Activated gamma-delta T cell treated with anti-CD3 and anti-CD28 coated beads, Interleukin-2, amount 50 U/mL, for 16 hours (primary cell): Measurements from ENCODE around the gene IGLL5.
A peak's percentile ranks its signal among the peaks of the same experiment; 100 is the strongest.

Experiments
- DNase-seq: peaks from one replicate; pipeline ENCODE4 v3.0.0-alpha.2; 2020; ENCODE audit warnings: low read depth

Gene IGLL5

DNA sequence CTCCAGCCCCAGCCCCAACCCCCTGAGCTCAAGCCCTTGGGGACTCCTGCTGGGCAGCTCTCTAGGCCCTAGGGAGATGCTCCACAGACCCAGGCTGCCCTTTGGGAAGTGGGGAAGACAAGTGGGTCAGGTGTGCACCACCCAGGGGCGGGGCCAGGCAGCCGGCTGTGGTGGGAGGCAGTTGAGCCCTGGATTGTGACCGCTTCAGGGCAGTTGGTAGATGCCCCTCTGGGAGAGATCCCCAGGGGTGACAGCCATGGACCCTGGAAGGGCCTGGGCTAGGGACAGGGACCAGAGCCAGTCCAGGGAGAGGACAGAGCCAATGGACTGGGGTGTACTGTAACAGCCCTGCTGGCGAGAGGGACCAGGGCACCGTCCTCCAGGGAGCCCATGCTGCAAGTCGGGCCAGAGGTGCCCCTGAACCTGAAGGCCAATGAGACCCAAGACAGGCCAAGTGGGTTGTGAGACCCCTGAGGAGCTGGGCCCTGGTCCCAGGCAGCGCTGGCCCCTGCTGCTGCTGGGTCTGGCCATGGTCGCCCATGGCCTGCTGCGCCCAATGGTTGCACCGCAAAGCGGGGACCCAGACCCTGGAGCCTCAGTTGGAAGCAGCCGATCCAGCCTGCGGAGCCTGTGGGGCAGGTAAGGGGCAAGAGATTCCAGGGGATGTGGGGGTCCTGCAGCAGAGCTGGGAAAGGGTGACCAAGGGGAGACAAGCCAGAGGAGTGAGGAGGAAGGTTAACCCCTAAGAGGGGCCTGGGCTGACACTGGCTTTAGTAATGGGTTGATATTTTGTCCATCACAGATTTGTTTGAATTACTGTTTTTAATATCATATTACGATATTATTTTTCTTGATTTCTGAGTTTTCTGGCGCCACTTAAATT is at the start of gene IGLL5:
TSS of gene IGLL5 (plus strand) at position 196 of the 883 bp plus-strand sequence. CDS start at position 434, 238 bp downstream.
- no peak for DNase-seq

DNA sequence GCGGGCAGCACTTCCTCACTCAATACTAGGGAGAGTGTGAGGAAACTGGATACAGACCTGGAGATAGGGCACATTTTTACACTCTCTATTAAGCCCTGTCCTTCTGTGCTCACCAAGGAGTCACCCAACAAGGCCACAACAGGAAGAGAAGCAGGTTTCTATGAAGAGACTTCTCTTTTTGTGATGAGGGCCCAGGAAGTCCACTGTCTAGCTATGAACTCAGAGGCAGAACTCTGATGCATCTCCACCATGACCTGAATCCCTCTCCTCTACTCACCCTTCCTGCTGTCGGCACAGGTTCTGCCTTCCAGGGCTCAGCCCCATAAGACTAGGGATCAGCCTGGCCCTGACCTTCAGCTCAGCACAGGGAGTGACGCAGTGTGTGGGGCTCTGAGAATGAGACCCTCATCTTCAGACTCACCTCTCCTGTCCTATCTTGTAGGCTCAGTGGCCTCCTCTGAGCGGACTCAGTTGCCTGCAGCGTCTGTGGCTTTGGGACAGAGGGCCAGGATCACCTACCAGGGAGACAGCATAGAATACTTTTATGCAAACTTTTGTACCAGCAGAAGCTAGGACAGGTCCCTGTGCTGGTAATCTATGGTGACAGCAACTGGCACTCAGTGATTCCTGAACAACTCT is 49.3 kb upstream of the IGLL5 start:
- DNase-seq = no peak

DNA sequence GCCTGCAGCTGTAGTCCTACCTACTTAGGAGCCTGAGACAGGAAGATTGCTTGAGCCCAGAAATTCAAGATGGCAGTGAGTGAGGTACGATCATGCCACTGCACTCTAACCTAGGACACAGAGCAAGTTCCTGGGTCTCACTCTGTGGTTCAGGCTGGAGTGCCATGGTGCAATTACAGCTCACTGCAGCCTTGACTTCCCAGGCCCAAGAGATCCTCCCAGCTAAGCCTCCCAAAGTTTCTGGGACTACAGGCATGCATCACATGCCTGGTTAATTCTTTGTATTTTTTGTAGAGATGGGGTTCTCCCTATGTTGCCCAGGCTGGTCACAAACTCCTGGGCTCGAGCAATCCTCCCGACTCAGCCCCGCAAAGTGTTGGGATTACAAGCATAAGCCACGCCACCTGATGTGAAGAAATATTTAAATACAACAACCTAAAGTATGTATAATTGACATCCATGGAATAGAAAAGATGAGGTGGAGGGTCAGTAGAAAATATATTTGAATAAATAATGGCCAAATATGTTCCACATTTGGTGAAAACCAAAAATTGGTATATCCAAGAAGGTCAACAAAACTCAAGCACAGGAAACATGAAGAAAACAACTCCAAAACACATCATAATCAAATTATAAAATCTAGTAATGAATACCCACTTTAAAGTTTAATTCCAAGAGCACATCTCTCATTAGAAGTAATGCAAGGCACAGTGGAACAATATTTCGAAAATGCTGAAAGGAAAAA is 47.9 kb upstream of the IGLL5 start:
- no peak for DNase-seq

DNA sequence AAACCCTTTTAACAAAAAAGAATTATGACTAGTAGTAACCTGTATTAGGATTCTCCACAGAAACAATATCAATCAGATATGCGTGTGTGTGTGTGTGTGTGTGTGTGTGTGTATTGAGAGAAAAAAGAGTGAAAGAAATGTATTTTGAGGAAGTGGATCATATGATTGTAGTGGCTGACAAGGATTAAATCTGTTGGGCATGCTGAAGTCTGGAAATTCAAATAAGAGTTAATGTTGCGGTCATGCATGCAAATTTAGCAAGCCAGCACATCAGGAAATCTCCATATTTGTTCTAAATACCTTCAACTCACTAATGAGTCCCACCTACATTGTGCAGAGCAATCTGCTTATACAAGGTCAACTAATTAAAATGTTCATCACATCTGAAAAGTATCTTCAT is 46.8 kb upstream of the IGLL5 start:
- DNase-seq = no peak

DNA sequence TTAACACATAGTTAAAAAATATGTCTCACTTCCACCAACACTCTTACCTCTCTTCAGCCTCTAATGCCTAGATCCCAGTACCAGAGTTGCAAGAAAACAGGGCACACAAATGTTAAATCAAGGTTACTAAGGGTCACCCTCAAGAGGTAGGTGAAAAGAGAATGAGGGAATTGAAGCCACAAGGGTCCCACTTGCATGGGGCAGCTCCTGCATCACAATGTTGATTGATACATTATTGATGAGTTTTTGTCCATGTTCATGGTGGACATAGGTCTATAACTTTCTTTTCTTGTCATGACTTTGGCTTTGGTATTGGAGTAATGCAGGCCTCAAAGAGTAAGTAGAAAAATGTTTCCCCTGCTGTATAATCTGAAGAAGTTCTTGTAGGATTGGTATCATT is 46.0 kb upstream of the IGLL5 start:
- no peak for DNase-seq

DNA sequence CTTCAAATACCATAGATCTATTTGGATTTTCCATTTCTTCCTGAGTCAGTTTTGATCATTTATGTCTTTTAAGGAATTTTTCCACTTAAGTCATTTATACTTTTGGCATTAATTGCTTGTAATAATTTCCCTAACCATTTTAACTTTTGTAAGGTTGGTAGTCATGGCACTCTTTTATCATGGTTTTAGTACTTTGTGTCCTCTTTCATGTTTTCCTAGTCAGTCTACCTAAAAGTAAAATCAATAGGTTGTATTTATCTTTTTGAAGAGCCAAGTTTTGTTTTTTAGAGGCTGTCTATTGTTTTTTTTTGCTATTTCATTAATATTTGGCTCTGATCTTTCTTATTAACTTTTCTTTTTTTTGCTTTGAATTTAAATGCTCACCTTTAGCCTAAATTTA is 45.5 kb upstream of the IGLL5 start:
- DNase-seq = no peak

DNA sequence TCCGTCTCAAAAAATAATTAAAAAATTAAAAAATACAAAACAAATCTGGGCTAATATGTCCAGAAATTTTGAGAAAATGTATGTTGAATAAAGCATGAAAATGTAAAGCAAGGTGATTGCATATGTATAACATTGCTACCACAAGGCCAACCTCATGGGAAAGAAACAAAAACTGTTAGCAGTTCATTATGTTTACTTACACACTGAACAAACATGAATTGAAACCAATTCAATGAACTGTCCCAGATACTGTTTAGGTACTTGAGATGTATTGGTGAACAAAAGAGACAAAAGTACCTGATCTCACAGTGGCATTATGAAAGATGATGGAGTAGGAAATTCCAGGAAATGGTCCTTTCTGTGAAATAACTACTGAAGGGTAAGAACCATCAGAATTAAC is 43.8 kb upstream of the IGLL5 start:
- no peak for DNase-seq

DNA sequence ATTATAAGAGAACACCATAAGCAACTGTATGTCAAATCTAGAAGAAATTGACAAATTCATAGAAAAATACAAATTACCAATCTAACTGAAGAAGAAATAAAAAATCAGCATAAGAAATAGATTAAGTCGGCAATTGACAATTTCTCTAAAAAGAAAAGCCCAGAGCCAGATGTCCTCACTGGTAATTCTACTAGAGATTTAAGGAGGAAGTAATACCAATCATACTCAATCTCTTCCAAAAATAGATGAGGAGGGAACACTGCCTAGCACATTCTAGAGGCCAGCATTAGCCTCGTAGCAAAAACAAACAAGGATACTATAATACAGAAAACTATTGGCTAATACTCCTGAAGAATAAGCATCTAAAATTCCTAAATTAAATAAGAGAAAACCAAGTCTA is 40.4 kb upstream of the IGLL5 start:
- DNase-seq = no peak

DNA sequence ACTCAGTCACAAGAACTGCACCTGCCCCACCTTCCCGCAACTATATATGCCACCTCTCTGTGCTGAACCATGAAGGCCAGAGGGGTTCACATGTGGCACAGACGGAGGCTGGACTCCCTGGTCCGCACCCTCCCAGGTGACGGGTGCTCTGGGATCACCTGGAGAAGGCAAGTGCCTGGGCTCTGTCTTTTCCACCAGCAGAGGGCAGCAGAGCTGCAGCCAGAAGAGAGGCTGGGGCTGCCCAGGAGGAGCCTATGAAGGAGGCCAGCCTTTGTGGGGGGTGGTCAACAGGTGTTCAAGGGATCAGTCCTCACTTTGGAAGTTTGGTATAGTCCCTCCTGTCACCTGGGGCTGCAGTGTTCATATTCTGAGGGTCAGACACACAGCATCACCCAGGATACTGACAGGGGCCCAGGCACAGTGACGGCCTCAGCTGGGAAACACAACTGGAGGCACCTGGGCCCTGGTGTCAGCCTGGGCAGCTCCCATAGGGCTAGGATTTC is 39.2 kb upstream of the IGLL5 start:
- peak; percentile 61 for DNase-seq

DNA sequence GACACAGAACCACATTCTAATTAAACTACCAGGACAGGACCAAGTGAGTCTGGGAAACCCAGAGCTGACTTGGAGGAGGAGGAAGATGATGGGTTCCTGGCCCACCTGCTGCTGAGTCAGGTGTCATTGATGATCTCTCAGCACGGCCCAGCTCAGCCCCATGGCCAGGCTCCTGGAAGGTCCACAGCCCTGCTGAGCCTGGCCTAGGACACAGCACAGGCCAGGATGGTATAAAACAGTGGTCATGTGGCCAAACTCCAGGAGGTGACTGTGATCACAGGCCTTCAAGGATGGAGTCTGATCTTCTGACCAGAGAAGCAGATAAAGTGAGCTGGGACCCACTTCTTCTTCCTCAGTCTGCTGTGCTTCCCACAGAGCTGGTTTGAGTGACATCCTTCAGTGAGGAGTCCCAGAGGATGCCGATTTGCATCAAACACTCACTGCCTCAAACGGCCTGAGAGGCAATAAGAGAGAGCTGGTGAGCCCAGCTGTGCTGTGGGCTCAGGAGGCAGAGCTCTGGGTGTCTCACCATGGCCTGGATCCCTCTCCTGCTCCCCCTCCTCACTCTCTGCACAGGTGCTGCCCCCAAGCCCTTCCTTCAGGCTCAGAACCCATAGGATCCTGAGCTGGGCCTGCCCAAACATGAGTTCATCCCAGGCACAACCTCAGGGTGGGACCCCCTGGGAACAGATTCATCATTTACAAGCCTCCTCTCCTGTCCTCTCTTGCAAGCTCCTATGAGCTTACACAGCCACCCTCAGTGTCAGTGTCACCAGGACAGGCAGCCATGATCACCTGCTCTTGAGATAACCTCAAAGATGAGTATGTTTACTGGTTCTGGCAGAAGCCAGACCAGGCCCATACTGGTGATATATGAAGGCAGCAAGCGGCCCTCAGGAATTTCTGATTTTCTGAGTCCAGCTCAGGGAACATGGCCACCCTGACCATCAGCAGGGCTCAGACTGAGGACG is 37.7 kb upstream of the IGLL5 start:
- no peak for DNase-seq

DNA sequence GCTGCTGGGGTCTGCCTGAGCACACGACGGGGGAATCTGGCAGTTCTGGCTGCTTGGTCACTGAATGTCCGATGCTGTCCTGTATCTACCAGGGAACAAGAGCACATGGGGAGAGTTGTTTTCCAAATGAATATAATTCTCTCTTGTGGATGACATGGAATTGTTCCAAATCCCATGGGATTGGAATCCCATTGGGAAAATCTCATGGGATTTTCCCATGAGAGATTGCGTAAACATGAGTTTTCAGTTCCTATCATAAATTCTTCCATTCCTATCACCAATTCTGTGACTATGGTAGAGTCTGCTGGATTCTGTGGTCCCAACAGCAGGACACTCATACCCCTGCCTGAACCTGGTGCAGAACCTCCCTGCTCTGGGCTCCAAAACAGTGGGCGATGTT is 35.6 kb upstream of the IGLL5 start:
- DNase-seq = no peak

DNA sequence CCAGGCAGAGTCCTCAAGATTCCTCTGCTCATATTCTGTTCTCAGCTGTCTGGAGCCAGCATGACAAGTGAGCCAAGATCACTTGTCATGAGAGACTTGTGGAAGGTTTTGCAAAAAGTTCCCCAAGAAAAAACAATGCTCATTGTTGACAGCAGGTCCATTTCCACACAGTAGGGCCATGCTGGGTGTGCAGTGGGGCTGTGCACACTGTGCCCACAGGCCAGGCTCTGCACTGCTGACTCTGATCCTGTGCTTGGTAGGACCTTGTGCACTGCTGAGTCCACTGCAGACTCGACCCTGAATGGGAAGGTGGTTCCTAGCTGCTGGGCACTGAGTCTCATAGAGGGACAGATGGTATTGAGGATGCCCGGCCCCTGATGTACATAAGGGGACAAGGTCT is 33.9 kb upstream of the IGLL5 start:
- no peak for DNase-seq

DNA sequence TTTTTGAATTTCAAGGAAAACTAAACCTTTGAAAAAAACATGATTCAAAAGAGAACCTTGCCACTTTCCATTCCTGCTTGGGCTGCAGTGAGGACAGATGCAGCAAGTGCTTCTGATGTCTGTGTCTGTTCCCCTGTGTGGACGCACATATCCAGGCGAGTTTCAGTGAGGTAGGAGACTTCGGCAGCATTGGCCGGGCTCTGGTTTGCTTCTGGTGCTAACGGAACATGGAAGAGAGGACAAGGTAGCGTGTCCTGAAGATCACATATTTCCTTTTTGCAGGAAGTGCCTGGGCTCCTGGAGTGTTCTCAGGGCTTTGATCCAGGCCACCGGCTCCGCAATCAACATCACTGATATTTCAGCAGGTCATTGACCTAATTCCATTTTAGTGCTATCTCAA is 33.1 kb upstream of the IGLL5 start:
- no peak for DNase-seq

DNA sequence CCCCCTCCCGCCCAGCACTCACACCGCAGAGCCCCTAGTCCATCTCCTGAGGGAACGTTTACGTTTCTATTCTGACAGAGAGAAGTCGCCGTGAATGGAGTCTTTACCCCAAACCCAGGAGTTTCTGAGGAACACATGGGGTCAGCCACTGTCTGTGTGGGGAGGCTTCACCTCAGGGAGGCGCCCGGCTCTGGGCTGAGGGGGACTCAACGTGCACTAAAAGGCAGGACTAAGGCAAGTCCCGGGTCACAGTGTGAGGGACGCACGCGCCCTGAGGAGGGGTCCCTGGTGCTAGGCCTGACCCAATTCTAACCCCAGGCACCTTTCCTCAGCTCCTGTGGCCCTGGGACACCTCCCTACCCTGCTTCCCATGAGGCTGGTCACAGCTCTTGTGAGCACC is 32.5 kb upstream of the IGLL5 start:
- no peak for DNase-seq

DNA sequence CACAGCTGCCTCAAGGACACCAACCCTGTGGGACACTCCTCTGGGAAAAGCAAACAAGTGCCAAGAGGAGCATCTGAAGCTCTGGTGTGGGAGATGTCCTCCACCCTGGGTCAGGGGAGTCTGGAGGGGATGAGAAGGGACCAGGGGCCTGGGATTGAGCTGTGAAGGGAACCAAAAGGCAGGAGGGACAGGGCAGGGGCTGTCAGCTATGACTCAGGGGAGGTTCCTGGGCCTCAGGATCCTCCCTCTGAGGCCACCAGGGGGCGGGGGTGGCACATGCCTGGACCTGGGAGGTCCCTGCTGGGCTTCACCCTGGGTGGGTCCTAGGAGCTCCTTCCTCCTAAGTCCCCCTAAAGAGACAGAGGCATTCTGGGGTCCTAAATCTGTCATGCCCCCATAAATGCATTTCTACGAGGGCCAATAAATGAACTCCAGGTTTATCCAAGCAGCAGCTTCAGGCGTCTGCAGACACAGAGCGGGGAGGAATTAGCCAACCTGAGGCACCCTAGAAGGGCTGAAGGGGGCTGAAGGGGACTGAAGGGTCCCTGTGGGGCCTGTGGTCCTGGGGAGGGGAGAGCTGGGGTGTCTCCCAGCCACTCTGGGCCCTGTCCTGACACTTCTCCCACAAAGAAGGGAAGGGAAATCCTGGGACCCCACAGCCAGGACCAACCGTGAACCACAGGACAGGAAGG is 31.9 kb upstream of the IGLL5 start:
- DNase-seq = no peak

DNA sequence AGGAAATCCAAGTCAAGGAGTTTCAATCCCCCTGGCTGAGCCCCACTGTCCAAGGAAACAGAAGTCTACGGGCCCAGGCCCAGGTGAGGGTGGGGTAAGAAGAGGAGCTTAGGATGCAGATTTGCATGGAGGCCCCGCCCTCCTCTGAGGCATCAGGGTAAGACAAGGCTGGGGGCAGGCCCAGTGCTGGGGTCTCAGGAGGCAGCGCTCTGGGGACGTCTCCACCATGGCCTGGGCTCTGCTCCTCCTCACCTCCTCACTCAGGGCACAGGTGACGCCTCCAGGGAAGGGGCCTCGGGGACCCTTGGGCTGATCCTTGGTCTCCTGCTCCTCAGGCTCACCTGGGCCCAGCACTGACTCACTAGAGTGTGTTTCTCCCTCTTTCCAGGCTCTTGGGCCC is 31.3 kb upstream of the IGLL5 start:
- DNase-seq = no peak

DNA sequence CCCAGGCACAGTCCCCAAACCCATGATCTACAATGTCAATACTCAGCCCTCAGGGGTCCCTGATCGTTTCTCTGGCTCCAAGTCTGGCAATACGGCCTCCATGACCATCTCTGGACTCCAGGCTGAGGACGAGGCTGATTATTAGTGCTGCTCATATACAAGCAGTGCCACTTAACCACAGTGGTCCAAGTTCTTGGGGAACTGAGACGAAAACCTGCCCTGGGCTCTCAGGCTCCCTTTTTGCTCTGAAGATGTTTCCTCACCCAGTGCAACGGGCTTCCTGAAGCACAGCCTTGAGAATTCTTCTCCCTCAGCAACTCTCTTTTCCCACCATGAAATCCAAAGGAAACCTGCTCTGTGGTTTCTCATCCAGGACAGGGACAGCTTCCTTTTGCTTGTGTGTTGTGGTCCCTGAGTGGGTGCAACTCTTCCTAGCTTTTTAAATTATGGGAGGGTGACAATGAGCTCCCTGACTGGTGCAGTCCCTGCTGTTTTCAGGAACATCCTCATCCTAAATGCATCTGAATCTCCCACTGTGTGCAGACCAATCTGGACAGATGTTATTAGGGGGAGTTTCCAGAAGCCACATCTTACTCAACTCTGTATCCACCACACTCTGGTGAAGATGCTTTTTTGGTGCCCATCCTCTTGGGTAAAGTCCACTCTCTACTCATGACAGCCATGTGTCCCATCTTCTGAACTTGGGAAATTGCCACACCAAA is 30.6 kb upstream of the IGLL5 start:
- no peak for DNase-seq

DNA sequence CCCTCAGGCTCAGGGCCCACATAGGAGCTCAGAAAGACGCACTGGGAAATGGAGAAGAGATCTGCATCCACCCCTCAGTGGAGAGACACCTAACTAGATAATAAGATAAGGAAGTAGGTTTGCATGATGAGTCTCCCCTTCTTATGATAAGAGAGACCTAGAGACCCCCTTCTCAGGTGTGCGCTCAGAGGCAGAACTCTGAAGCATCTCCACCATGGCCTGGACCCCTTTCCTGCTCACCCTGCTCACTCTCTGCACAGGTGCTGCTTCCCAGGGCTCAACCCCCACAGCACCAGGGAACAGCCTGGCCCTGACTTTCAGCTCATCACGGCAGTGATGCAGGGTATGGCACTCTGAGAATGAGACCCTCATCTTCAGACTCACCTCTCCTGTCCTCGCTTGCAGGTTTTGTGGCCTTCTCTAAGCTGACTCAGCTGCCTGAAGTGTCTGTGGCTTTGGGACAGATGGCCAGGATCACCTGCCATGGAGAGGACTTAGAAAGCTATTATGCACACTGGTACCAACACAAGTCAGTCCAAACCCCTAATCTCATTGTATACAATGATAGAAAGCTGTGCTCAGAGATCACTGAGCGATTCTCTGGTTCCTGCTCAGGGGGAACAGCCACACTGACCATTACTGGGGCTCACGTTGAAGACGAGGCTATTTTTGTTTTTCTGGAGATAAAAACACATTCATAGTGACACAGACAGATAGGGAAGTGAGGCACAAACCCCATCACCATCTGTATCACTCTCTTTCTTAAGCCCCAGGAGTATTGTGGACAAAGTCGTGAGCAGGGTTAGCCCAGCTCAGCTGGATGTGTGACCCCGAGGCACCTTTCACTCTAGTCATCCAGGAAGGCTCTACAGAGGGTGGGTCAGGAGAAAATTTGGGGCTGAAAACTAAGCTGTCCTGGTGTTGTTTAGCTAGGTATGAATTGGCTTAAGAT is 29.7 kb upstream of the IGLL5 start:
- DNase-seq = no peak

DNA sequence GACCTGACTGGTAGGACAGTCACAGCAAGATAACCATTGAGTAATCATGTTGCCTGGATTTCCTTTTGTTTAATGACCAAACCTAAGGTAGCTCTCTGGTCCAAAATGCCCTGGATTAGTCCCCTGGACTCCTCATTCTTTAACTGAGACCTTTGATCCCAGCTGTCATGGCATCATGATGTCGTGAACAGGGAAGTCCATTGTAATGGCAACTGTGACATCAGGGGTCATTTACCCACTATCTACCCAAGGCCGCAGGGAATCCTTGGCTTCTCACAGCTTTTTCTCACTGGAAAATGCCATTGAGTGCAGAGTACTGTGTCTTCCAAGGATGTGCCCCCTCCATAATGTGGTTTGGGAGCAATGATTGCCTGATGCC is 29.1 kb upstream of the IGLL5 start:
- no peak for DNase-seq
